ENCODE data around the gene DPCD. TPM values are rescaled to one million over a fixed set of nuclear protein-coding genes. Genes with fewer than 3 reads are reported as not detected.

DPCD gene
- total RNA-seq, 2 donors from 2014 or later, result 23.9 to 66.1 TPM

DNA sequence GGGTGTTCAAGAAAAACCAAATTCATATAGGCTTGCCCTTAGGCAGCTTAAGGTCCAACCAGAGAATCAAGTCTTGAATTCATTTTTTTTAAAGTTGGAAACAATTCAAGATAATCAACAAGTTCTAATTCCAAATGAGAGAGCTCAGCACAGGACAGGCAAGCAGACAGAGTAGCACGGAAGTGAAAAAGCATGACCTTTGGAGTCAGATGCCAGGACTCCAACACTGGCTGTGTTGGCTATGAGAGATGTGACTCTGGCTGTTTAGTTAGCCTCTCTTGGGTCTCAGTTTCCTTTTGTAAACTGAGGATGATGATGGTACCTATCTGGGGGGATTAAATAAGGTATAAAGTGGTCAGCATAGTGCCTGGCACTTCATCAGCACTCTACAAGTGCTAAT is 57.5 kb downstream of the DPCD start:
- no peaks in the 10 kb centered on the region for H3K27me3 ChIP-seq (replicated peaks; ENCODE audit: insufficient read depth)
- H3K36me3 ChIP-seq, result no peaks in the 10 kb centered on the region

DNA sequence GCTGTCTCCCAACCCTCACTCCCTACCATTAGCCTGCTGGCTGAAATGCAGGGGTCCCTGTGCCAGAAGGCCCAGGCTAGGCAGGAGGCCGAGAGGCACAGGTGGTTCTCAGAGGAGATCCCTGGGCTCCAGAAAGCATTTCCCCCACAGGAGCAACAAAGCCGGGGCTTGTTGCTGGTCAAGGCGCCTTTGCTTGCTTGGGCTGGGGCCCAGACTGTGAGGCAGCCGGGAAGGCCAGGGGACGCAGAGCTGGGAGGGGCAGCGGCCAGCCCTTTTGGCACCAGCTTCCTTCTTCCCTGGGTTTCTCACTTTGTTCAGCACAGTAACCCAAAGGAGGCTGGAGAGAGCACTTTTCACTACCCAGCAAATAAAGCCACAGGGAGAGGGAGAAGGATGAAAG is 58.2 kb downstream of the DPCD start:
- Histone ChIP-seq H3K27ac (no peak overlapping the region), H3K4me3 (no peak overlapping the region), H3K27me3 (replicated peaks; ENCODE audit: insufficient read depth) (no peaks in the 10 kb centered on the region), H3K9me3 (no peaks in the 10 kb centered on the region), H3K4me1 (replicated peaks) (no peaks in the 10 kb centered on the region), H3K36me3 (no peaks in the 10 kb centered on the region)
- intact Hi-C loops (cut with DNase I), result no loop called here
- no peak for TF ChIP-seq POLR2AphosphoS5 (IDR thresholded peaks at IDR 0.05)
- TF ChIP-seq, protein P1, sequence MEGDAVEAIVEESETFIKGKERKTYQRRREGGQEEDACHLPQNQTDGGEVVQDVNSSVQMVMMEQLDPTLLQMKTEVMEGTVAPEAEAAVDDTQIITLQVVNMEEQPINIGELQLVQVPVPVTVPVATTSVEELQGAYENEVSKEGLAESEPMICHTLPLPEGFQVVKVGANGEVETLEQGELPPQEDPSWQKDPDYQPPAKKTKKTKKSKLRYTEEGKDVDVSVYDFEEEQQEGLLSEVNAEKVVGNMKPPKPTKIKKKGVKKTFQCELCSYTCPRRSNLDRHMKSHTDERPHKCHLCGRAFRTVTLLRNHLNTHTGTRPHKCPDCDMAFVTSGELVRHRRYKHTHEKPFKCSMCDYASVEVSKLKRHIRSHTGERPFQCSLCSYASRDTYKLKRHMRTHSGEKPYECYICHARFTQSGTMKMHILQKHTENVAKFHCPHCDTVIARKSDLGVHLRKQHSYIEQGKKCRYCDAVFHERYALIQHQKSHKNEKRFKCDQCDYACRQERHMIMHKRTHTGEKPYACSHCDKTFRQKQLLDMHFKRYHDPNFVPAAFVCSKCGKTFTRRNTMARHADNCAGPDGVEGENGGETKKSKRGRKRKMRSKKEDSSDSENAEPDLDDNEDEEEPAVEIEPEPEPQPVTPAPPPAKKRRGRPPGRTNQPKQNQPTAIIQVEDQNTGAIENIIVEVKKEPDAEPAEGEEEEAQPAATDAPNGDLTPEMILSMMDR (IDR thresholded peaks at IDR 0.05), result no peak
- no peak for TF ChIP-seq POLR2A (IDR thresholded peaks at IDR 0.05)
- WGBS, result 72% methylated on average over 6 of the region's 6 CpGs
- DNase-seq (ENCODE audit: low spot score), result no peak

More for the DNA sequence above, 57.5 kb downstream of the DPCD start:
- Histone ChIP-seq H3K4me1 (replicated peaks) (no peaks in the 10 kb centered on the region), H3K9me3 (no peaks in the 10 kb centered on the region), H3K27ac (no peak overlapping the region), H3K4me3 (no peak overlapping the region)
- intact Hi-C loops (cut with DNase I), result no loop called here
- TF ChIP-seq POLR2AphosphoS5 (IDR thresholded peaks at IDR 0.05) (no peak), POLR2A (IDR thresholded peaks at IDR 0.05) (no peak)
- TF ChIP-seq, protein P1 (IDR thresholded peaks at IDR 0.05), result no peak
- WGBS, result 91% methylated on average over 1 of the region's 1 CpG
- DNase-seq (ENCODE audit: low spot score), result no peak

DNA sequence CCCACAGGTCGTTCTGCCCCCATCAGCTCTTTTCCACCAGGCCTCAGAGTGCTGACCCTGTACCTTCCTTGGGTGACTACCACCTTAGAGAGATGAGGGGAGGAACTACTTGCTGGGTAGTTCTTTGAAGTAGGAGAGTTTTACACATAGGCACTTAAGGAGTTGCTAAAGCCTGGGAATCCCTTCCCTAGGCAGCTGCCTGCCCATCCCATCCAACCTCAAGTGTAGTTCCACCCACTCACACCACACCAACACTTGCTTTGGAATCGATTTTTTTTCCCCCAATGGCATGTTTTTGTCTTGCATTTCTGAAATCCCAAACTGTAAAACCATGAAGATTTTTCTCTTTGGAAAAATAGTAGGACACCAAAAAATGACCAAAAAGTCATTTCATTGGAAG is 59.1 kb downstream of the DPCD start:
- no peak for TF ChIP-seq POLR2A (IDR thresholded peaks at IDR 0.05)
- TF ChIP-seq POLR2AphosphoS5 (IDR thresholded peaks at IDR 0.05), result no peak
- TF ChIP-seq, protein P1 (IDR thresholded peaks at IDR 0.05), result no peak
- H3K4me3 ChIP-seq, result no peak overlapping the region
- H3K27ac ChIP-seq, result no peak overlapping the region
- H3K4me1 ChIP-seq (replicated peaks), result no peaks in the 10 kb centered on the region
- intact Hi-C loops (cut with DNase I), result no loop called here
- no peak for DNase-seq (ENCODE audit: low spot score)
- no peaks in the 10 kb centered on the region for H3K27me3 ChIP-seq (replicated peaks; ENCODE audit: insufficient read depth)
- no peaks in the 10 kb centered on the region for H3K9me3 ChIP-seq
- WGBS, result 86% methylated on average over 2 of the region's 2 CpGs
- H3K36me3 ChIP-seq, result no peaks in the 10 kb centered on the region

DNA sequence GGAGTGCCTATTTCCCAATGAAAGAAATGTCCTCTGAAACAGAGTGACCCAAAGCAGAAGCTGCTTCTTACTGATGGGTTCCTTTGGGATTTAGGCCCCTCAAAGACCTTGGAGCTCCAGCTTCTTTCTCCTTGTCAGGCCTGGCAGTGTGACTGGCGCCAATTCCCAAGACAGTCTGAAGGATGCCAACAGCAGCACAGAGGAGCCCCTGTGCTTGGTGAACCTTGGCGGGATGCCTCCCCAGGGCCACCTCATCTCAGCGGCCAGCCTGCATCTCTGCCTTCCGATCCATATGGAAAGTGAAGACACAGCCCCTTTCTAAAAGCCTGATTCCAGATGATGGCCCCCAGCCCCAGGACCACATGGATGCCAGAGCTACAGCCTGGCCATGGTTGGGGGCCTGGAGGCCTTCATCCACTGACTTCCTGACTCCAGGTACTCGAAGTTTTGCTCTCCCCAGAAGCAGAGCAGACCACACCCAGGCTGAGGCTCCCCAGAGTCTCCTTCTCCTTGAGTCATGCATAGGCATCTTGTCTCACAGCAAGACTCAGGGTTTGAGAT is 61.5 kb downstream of the DPCD start:
- no peaks in the 10 kb centered on the region for H3K9me3 ChIP-seq
- 86% methylated on average over 5 of the region's 5 CpGs for WGBS
- no peak overlapping the region for H3K4me3 ChIP-seq
- no peaks in the 10 kb centered on the region for H3K27me3 ChIP-seq (replicated peaks; ENCODE audit: insufficient read depth)
- TF ChIP-seq POLR2AphosphoS5 (IDR thresholded peaks at IDR 0.05), result no peak
- TF ChIP-seq, protein P1 (IDR thresholded peaks at IDR 0.05), result no peak
- no peak for TF ChIP-seq POLR2A (IDR thresholded peaks at IDR 0.05)
- no peaks in the 10 kb centered on the region for H3K4me1 ChIP-seq (replicated peaks)
- no peaks in the 10 kb centered on the region for H3K36me3 ChIP-seq
- intact Hi-C loops (cut with DNase I), result no loop called here
- H3K27ac ChIP-seq, result no peak overlapping the region
- DNase-seq (ENCODE audit: low spot score), result no peak

DNA sequence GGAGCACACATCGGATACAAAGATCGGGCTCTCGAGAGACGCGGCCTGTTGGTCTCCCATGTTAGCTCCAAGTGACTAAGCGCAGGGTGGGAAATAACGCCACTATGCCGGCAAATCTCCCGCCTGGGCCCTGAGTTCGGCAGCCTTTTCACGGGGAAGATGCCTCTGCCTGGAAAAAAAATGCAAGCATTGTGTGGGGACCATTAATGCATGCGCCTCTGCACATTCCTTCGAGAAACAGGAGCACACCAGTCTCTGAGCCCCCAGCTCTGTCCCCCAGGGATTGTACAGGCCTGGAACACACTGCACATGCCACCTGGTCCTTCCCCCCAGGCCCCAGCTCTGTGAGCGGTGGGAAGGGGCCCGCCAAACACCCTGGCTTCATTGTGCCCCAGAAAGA is 62.7 kb downstream of the DPCD start:
- Histone ChIP-seq H3K36me3 (no peaks in the 10 kb centered on the region), H3K27ac (no peak overlapping the region), H3K4me3 (no peak overlapping the region), H3K9me3 (no peaks in the 10 kb centered on the region), H3K27me3 (replicated peaks; ENCODE audit: insufficient read depth) (no peaks in the 10 kb centered on the region), H3K4me1 (replicated peaks) (no peaks in the 10 kb centered on the region)
- intact Hi-C loops (cut with DNase I), result no loop called here
- no peak for TF ChIP-seq POLR2A (IDR thresholded peaks at IDR 0.05)
- TF ChIP-seq, protein P1 (IDR thresholded peaks at IDR 0.05), result no peak
- TF ChIP-seq POLR2AphosphoS5 (IDR thresholded peaks at IDR 0.05), result no peak
- 83% methylated on average over 15 of the region's 15 CpGs for WGBS
- no peak for DNase-seq (ENCODE audit: low spot score)
